Activated naive CD8-positive, alpha-beta T cell treated with anti-CD3 and anti-CD28 coated beads, Interleukin-2, amount 50 U/mL, for 24 hours (primary cell): ENCODE results near the gene NSMF.
A peak's percentile ranks its signal among the peaks of the same experiment; 100 is the strongest.

Source experiments
- ATAC-seq: fragments of 150-1000 bp; cut with Tn5 transposase; one replicate; pipeline ENCODE4 v1.10.0; 2021
- DNase-seq: peaks from one replicate; pipeline ENCODE4 v3.0.0; 2021
- H3K27ac Mint-ChIP-seq: one replicate; pipeline ENCODE4 v1.8.0; 2021; ENCODE audit warnings: mild to moderate bottlenecking, mixed read lengths
- H3K27me3 Mint-ChIP-seq: one replicate; pipeline ENCODE4 v1.8.0; 2021; ENCODE audit warnings: mixed read lengths
- H3K36me3 Mint-ChIP-seq: one replicate; pipeline ENCODE4 v1.8.0; 2021; ENCODE audit warnings: low read depth, mixed read lengths
- H3K4me1 Mint-ChIP-seq: one replicate; pipeline ENCODE4 v1.8.0; 2021; ENCODE audit warnings: mixed read lengths
- H3K4me3 Mint-ChIP-seq: one replicate; pipeline ENCODE4 v1.8.0; 2021; ENCODE audit warnings: mild to moderate bottlenecking, moderate library complexity, mixed read lengths
- H3K9me3 Mint-ChIP-seq: one replicate; pipeline ENCODE4 v1.8.0; 2021; ENCODE audit warnings: mixed read lengths

Gene NSMF

DNA sequence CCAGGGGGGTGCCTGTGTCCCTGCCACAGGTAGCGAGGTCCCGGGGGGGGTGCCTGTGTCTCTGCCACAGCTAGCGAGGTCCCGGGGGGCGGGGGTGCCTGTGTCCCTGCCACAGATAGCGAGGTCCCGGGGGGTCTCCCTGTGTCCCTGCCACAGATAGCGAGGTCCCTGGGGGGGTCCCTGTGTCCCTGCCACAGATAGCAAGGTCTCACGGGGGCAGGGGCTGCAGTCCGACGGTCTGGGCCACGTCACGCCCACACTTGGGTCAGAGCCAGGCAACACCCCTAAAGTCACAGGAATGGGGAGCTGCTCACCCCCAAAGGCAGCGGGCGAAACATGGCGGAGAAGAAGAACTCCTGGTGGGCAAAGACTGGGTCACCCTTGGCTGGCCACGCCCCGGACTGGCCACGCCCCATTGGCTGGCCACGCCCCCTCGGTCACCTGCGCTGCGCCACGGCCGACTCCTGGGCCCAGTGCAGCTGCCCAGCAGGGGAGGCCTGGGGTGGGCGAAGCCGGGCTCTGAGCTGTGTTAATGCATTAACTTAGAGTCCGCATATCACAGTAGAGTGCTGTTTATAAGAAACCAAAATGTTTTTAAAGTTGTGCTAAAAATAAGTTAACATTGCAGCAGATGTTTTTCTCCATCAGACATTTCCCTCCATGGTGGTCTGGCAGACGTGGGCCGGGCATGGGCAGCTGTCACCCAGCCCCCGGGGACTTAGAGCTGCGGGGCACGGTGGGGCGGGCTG is 29.0 kb downstream of the NSMF start:
- Mint-ChIP-seq H3K27ac (no peak overlapping the region), H3K4me3 (no peak overlapping the region), H3K4me1 (no peaks in the 10 kb centered on the region), H3K9me3 (no peaks in the 10 kb centered on the region), H3K27me3 (no peaks in the 10 kb centered on the region), H3K36me3 (no peaks in the 10 kb centered on the region)
- ATAC-seq (no peak), DNase-seq (no peak)

DNA sequence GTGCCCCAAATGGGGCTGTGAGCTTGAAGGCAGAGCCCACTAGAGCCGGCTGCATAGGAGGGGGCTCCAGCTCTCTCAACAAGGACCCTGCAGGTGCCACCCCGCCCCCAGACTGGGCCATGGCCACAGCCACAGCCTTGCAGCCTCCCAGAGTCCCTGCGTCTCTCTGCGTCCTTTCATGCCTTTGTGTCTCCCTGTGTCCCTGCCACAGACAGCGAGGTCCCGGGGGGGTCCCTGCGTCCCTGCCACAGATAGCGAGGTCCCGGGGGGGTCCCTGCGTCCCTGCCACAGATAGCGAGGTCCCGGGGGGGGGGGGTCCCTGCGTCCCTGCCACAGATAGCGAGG is 29.6 kb downstream of the NSMF start:
- Mint-ChIP-seq H3K27ac (no peak overlapping the region), H3K36me3 (no peaks in the 10 kb centered on the region), H3K9me3 (no peaks in the 10 kb centered on the region), H3K27me3 (no peaks in the 10 kb centered on the region), H3K4me3 (no peak overlapping the region), H3K4me1 (peaks cover under 1% of the 10 kb centered on the region)
- no peak for ATAC-seq
- no peak for DNase-seq

DNA sequence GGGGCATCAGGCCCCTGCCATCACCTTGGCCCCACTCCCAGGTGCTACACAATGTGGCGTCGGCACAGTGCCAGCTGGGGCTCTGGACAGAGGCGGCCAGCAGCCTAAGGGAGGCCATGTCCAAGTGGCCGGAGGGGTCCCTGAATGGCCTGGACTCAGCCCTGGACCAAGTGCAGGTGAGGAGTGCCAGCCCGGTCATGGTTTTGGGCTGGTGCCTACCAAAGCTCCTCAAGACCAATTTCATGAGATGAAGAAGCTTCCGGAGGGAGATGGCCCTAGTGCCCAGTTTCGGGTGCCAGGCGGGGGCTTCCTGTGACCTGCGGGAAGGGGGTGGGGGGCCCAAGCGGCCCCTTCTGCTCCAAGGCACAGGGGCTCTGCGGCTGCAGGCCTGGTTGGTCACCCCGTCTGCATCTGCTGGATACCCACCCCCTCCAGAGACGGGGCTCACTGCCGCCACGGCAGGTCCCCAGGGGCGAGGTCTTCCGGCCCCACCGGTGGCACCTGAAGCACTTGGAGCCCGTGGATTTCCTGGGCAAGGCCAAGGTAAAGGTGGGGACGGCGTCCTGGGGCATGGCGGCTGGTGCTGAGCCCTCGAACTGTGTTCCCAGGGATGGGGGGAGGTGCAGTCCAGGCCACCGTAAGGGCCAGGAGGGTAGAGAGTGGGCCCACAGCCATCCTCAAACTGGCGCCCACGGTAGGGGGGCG is 30.1 kb downstream of the NSMF start:
- DNase-seq (no peak), ATAC-seq (no peak)
- no peaks in the 10 kb centered on the region for H3K9me3 Mint-ChIP-seq
- no peak overlapping the region for H3K4me3 Mint-ChIP-seq
- H3K27me3 Mint-ChIP-seq = no peaks in the 10 kb centered on the region
- peaks cover 5% of the 10 kb centered on the region for H3K4me1 Mint-ChIP-seq
- no peaks in the 10 kb centered on the region for H3K36me3 Mint-ChIP-seq
- H3K27ac Mint-ChIP-seq = no peak overlapping the region

DNA sequence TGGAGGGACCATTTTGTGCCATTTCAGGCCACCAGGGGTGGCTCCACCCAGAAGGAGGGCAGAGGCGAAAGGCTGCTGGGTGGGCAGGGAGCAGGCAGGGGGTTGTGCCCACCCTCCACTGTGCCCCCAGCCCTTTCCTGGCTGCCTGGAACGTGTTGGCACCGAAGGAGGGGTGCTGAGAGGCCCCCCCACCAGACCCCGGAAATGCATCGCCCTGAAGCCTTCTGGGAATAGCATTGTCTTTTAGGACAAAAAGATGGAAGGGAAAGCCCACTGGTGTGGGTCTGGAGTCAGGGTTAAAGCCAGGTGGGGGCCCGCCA is 30.9 kb downstream of the NSMF start:
- no peak overlapping the region for H3K4me3 Mint-ChIP-seq
- no peak overlapping the region for H3K27ac Mint-ChIP-seq
- no peaks in the 10 kb centered on the region for H3K9me3 Mint-ChIP-seq
- H3K27me3 Mint-ChIP-seq = no peaks in the 10 kb centered on the region
- peaks cover 5% of the 10 kb centered on the region for H3K4me1 Mint-ChIP-seq
- no peak for DNase-seq
- H3K36me3 Mint-ChIP-seq = no peaks in the 10 kb centered on the region
- ATAC-seq = no peak

DNA sequence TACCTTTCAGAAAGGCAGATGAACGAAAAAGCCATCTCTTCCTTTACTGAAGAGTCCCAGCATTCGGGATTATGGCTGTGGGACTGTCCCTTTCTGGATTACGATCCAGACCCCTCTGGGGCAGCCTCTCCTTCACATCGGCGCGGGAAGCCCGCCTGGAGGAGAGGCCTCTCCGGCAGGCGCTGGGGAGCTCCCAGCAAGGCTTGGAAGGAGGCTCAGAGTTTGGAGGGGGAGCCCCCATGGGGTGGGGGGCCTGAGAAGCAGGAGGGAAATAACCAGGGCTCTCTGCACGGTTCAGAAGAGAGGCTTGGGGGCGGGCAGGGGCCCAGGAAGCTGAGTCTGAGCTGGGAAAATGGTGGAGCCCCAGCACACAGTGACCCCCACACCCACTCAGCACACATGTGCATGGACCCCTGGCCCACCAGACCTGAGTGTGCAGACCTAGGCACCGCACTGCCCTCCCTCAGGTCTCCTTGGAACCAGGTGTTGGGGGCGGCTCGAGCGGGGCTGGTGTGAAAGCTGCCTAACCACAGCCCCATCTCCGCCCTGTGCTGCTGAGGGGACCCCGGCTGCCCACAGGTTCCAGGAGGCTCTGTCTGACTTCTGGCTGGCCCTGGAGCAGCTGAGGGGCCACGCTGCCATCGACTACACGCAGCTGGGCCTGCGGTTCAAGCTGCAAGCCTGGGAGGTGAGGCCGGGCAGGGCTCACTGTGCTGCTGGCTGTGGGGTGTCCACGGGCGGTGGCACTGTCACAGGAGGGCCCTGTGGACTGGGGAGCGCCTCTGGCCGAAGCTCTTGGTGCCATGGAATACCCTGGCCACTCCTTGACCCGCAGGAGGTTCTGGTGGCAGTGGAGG is 31.5 kb downstream of the NSMF start:
- DNase-seq = no peak
- Mint-ChIP-seq H3K9me3 (no peaks in the 10 kb centered on the region), H3K27ac (no peak overlapping the region)

DNA sequence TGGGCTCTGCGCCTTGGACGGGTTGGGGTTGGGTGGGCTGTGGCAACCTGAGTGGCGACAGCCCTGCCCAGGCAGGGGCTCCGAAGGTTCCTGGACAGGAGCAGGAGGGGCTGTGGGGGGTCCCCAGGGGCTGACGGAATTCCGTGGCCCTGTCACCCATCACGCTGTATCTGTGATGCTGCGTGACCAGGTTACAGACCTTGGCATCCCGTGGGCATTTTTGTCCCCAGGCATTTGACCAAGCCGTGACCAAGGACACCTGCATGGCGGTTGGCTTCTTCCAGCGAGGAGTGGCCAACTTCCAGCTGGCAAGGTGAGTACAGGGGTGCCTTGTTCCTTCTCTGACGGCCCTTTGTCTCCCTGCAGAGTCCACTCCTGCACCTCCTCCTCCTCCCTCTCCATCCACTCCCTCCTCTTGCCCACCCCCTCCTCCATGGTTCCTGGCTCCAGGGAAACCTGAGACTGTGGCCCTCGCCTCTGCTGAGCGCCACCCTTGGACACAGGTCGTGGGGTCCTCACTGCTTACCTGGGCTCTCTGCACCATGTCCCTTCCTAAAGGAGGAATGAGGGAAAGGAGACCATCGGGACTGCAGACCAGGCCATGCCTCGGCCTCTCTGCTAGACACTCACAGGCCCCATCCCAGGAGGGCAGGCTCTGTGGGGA is 33.0 kb downstream of the NSMF start:
- DNase-seq (no peak), ATAC-seq (no peak)
- Mint-ChIP-seq H3K4me1 (peaks cover 14% of the 10 kb centered on the region), H3K36me3 (no peaks in the 10 kb centered on the region), H3K27ac (no peak overlapping the region), H3K9me3 (no peaks in the 10 kb centered on the region), H3K4me3 (no peak overlapping the region), H3K27me3 (no peaks in the 10 kb centered on the region)

More for the DNA sequence above, 31.5 kb downstream of the NSMF start:
- Mint-ChIP-seq H3K36me3 (no peaks in the 10 kb centered on the region), H3K27me3 (no peaks in the 10 kb centered on the region), H3K4me1 (peaks cover 5% of the 10 kb centered on the region), H3K4me3 (no peak overlapping the region)
- ATAC-seq = no peak

DNA sequence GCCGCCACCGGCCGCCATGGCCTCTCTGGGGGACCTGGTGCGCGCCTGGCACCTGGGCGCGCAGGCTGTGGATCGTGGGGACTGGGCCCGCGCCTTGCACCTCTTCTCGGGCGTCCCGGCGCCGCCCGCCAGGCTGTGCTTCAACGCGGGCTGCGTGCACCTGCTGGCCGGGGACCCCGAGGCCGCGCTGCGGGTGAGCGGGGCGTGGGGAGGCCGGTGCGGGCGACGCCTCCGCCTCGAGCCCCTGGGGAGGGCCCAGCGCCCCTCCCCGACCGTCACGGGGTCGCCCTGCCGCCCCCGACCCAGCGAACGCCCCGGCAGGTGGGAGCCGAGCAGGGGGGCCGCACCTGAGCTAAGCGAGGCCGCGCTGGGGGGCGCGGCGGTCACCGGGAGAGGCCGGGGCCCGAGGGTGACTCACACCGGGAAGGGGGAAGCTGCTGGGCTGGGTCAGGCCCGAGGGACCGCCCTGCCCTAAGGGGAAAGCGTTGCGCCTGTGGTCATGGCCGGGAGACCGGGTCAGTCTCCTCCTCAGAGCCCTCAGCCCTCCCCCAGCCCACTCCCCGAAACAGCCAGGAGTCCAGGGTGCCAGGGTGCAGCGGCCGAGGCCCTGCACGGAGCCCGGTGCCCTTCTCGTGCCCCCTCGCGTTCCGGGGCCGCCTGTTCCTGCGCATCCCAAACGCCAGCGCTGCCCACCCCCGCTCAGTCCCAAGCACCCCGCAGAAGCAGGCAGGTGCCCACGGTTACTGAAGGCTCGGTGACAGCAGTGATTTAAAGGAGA is 35.4 kb downstream of the NSMF start:
- Mint-ChIP-seq H3K36me3 (no peaks in the 10 kb centered on the region), H3K27me3 (no peaks in the 10 kb centered on the region), H3K9me3 (no peaks in the 10 kb centered on the region), H3K4me1 (peaks cover 15% of the 10 kb centered on the region), H3K4me3 (peak overlapping the region; percentile 57), H3K27ac (no peak overlapping the region)
- DNase-seq (no peak), ATAC-seq (peak; percentile 20)

DNA sequence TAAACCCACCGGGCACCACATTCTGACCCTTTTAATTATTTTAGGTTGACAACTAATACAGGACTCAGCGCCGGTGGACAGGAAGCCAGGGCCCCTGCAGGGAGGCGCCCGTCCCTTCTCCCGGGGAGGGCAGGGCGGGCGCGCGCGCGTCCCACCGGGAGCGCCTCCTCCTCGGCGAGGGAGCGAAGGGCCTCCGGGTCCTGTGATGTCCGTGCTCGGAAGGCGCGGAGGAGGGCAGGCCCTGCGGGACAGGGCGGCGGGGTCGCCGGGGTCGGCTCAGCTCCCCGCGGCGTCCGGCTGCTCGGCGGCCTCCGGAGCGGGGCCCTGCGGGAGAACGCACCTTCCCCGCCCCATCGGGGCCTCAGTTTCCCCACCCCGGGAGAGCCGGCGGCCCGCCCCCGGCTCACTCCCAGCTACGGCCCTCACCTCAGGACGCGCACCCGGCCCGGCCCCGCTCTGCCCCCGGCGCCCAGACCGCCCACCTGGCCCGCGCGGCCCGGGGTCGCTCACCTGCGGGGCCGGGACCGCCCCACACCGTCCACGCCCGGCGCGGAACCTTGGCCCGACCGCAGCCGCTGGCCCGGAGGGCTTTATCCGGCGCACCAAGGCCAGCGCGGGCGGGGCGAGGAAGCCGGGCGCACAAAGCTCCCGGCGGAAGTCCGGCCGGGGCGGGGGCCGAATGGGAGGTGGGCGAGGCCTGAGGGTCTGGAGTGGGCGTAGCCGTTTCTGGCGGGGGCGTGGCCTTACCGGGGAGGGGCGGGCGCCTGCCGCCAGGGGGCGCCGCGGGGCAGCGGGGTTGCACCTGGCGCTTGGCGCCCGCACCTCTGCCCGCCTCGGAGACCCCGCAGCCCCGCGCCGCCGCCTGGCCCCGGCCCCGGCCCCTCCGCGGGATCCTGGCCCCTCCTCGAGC is 36.3 kb downstream of the NSMF start, which contains the start of the genes EXD3 and NOXA1:
Gene EXD3, minus strand, starts transcription at position 559 of the 910 bp plus-strand sequence. CDS start 27,805 bp downstream, outside the sequence.
Gene NOXA1, plus strand, starts transcription at position 790 of the 910 bp plus-strand sequence. CDS start 137 bp downstream, outside the sequence.
- ATAC-seq = peak; percentile 89
- DNase-seq = peak; percentile 97
- Mint-ChIP-seq H3K9me3 (no peaks in the 10 kb centered on the region), H3K4me3 (peak within 1 kb of the TSS; percentile 84), H3K4me1 (peaks cover 15% of the 10 kb centered on the region), H3K27ac (peak within 1 kb of the TSS; percentile 65), H3K27me3 (no peaks in the 10 kb centered on the region), H3K36me3 (no peaks in the 10 kb centered on the region)

DNA sequence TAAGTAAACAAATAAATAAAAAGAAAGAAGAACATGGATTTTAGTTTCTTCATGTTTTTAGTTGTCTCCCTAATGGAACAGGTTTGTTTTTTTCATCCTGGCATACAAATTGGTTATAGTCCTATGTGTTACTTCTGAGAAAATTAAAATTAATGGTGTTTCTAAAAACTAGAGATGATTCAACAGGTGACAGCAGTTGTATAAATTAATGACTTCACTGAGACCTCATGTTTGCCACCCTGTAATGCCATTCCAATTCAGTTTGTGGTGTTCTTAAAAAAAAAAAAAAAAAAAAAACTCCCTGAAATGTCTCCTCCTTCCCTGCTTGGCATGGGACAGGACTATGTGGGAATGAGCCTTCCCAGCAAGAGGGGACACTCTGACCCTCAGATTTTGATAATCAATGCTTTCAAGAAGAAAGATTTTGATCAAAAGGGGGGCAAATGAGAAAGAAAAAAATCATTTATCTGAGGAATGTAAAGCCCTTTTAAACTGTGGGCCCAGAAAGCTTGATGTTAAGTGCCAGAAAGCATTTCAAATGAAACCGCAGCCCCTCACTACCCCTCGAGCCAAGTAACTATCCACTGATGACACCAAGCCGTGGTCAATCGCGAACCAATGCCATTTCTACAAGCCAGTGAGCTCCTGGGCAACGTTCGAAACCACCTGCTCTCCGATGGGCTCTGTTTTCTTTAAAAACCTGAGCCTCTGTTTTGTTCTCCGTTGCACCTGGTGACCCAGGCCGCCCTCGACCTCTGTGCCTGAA is 37.1 kb downstream of the NSMF start:
- Mint-ChIP-seq H3K27me3 (no peaks in the 10 kb centered on the region), H3K4me1 (peaks cover 15% of the 10 kb centered on the region), H3K4me3 (peak overlapping the region; percentile 84), H3K27ac (peak overlapping the region; percentile 65), H3K9me3 (no peaks in the 10 kb centered on the region), H3K36me3 (no peaks in the 10 kb centered on the region)
- no peak for ATAC-seq
- no peak for DNase-seq

DNA sequence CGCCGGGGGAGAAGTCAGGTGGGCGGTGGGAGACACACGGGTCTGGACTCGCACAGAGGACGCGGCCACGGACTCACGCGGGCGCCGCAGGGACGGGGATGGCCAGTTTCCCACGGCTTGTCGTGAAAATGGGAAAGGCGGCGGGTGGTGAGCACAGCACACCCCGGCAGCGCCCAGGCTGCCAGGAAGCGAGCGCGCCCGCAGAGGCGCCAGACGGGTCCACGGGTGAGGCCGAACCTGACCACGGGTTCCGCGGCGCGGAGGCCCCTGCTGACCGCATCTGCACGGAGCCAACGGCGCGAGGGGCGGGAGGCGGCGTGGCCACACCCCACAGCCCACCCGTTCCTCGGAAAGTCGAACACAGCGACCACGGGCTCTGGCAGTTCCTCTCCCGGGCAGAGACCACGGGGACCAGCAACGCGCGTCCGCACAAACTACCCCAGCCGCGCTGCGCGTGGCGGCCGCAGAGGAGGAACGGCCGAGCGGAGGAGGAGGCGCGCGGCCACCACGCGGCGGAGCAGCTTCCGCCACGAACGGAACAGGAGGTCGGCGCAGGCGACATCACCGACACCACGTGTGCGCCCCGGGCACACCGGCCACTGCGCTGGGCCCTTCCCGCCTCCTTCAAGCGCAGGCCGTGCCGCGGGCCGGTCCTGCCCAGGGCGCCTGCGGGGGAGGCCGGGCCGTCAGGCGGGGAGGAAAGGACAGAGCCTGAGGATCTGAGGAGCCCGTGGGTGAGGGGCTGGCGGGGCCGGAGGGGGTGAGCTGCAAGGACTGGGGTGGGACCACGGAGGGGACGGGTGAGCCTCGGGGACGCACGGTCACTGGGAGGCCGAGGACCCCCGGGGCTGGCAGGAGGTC is 41.7 kb downstream of the NSMF start:
- Mint-ChIP-seq H3K9me3 (no peaks in the 10 kb centered on the region), H3K4me1 (peaks cover 21% of the 10 kb centered on the region), H3K27ac (no peak overlapping the region), H3K36me3 (no peaks in the 10 kb centered on the region), H3K27me3 (no peaks in the 10 kb centered on the region), H3K4me3 (peak overlapping the region; percentile 26)
- ATAC-seq = peak; percentile 27
- DNase-seq = no peak

DNA sequence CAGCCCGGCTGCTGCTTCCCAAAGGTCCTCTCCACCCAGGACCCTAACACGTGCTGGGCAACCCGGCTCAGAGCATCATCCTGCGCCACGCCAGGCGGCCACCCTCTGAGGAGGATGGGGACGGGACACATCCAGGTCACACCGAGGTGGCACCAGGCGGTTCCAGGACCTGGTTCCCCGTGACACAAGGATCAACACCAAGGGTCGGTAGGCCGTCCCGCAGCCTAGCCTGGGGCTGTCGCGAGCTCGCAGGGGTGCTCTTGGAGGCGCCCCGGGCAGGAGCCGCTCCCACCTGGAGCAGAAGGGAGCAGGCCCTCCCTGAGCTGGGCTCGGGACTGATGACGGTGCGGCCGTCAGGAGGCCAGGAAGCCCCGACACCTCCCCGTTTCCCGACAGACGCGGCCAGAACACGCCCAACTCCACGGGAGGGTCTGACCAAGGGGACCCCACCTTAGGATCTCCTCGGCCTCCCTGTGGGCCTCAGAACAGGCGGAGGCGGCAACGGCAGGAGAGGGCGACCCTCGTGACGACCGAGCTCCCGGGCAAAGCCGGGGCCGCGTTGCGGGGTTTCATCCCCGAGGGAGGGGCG is 42.5 kb downstream of the NSMF start:
- no peak for DNase-seq
- no peak overlapping the region for H3K4me3 Mint-ChIP-seq
- ATAC-seq = no peak

More for the DNA sequence above, 42.5 kb downstream of the NSMF start:
- Mint-ChIP-seq H3K4me1 (peaks cover 15% of the 10 kb centered on the region), H3K27me3 (no peaks in the 10 kb centered on the region), H3K27ac (no peak overlapping the region), H3K36me3 (no peaks in the 10 kb centered on the region), H3K9me3 (no peaks in the 10 kb centered on the region)
